ENCODE measurements around the gene PTCH2.
"Not testable (repeated sequence)": the region's sequence is repeated elsewhere in the genome, so short reads cannot be mapped to it uniquely, and the experiment has no call there.

Gene PTCH2

GRCh38 chr1:44851308-44851707 is 8.3 kb upstream of the PTCH2 start:
- peaks cover 13% of the 10 kb centered on the region for H3K4me1 Mint-ChIP-seq (ENCODE audit: low read depth)
- no peaks in the 10 kb centered on the region for H3K27me3 Mint-ChIP-seq
- H3K9me3 Mint-ChIP-seq (ENCODE audit: low read depth) = no peaks in the 10 kb centered on the region
- no peak overlapping the region for H3K4me3 Mint-ChIP-seq
- H3K27ac Mint-ChIP-seq = no peak overlapping the region
- H3K36me3 Mint-ChIP-seq = peaks cover 21% of the 10 kb centered on the region

DNA sequence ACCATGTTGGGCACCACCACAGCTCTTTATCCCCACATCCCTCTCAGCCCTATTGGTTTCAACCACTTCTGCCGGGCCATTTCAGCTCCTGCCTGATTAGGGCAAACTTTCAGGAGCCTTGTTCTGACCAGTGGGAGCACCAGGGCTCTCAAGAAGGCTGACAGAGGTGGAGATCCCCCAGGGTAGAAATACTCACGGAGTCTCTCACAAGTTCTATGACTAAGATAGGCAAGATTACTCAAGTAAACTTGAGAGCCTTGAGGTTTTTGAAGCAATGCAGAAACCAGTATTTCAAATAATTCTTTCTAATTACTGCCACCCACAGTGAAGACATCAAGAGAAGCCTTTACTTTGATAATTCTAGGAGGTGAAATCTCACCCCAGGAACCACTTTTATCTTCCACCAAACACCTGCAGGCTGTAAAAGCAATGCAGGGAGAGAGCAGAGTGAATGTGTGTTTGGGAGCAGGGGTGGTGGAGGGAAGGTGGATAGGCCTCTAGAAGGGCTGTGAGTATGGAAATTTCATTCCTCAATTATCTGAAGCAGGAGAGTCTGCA is 6.6 kb upstream of the PTCH2 start:
- Mint-ChIP-seq H3K36me3 (peaks cover 13% of the 10 kb centered on the region), H3K4me3 (no peak overlapping the region), H3K27me3 (no peaks in the 10 kb centered on the region), H3K9me3 (ENCODE audit: low read depth) (no peaks in the 10 kb centered on the region), H3K4me1 (ENCODE audit: low read depth) (peaks cover 13% of the 10 kb centered on the region), H3K27ac (no peak overlapping the region)

- Mint-ChIP-seq H3K4me3 (no peak overlapping the region), H3K27me3 (no peaks in the 10 kb centered on the region)
These were observed 5.6 kb upstream of the PTCH2 start for GRCh38 chr1:44848456-44849181.

GRCh38 chr1:44847845-44848244 is 4.8 kb upstream of the PTCH2 start:
- H3K27ac Mint-ChIP-seq = no peak overlapping the region

More at GRCh38 chr1:44848456-44849181, 5.6 kb upstream of the PTCH2 start:
- no peak overlapping the region for H3K27ac Mint-ChIP-seq
- H3K4me1 Mint-ChIP-seq (ENCODE audit: low read depth) = peaks cover 15% of the 10 kb centered on the region
- no peaks in the 10 kb centered on the region for H3K9me3 Mint-ChIP-seq (ENCODE audit: low read depth)
- peaks cover 10% of the 10 kb centered on the region for H3K36me3 Mint-ChIP-seq

GRCh38 chr1:44846985-44847384 is 3.9 kb upstream of the PTCH2 start:
- H3K27me3 Mint-ChIP-seq = no peaks in the 10 kb centered on the region
- peaks cover 5% of the 10 kb centered on the region for H3K36me3 Mint-ChIP-seq
- no peak overlapping the region for H3K4me3 Mint-ChIP-seq
- H3K4me1 Mint-ChIP-seq (ENCODE audit: low read depth) = peaks cover 20% of the 10 kb centered on the region
- H3K9me3 Mint-ChIP-seq (ENCODE audit: low read depth) = no peaks in the 10 kb centered on the region
- no peak overlapping the region for H3K27ac Mint-ChIP-seq

More at GRCh38 chr1:44847845-44848244, 4.8 kb upstream of the PTCH2 start:
- Mint-ChIP-seq H3K4me3 (no peak overlapping the region), H3K4me1 (ENCODE audit: low read depth) (peaks cover 15% of the 10 kb centered on the region), H3K36me3 (peaks cover 9% of the 10 kb centered on the region), H3K9me3 (ENCODE audit: low read depth) (no peaks in the 10 kb centered on the region), H3K27me3 (no peaks in the 10 kb centered on the region)

- H3K9me3 Mint-ChIP-seq (ENCODE audit: low read depth) = no peaks in the 10 kb centered on the region
- H3K27me3 Mint-ChIP-seq = no peaks in the 10 kb centered on the region
- peaks cover 2% of the 10 kb centered on the region for H3K36me3 Mint-ChIP-seq
- peak overlapping the region; percentile 28 for H3K27ac Mint-ChIP-seq
- peaks cover 8% of the 10 kb centered on the region for H3K4me1 Mint-ChIP-seq (ENCODE audit: low read depth)
- peak overlapping the region; percentile 69 for H3K4me3 Mint-ChIP-seq
These were observed 579 bp downstream of the PTCH2 start for GRCh38 chr1:44842486-44842861.

DNA sequence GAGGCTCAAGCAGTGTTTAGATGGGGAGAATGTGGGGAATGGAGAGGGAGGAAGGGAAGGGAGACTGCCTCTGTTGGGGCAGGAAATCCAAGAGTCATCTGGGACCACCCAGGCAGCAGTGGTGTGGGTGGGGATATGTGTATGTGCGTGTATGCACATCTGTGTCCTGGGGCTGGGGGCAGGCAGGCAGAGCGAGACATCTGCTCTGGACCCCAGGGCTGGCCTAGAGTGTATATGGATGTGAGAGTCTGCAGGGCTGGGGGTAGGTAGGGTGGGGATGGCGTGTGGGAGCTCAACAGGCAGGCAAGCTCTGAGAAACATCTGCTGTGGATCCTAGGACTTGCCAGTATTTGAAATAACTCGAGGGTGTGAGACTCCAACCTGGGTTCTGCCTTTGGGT is 3.5 kb downstream of the PTCH2 start:
- no peak overlapping the region for H3K4me3 Mint-ChIP-seq
- no peak overlapping the region for H3K27ac Mint-ChIP-seq
- H3K27me3 Mint-ChIP-seq = no peaks in the 10 kb centered on the region
- H3K36me3 Mint-ChIP-seq = no peaks in the 10 kb centered on the region
- peaks cover 15% of the 10 kb centered on the region for H3K4me1 Mint-ChIP-seq (ENCODE audit: low read depth)
- no peaks in the 10 kb centered on the region for H3K9me3 Mint-ChIP-seq (ENCODE audit: low read depth)

DNA sequence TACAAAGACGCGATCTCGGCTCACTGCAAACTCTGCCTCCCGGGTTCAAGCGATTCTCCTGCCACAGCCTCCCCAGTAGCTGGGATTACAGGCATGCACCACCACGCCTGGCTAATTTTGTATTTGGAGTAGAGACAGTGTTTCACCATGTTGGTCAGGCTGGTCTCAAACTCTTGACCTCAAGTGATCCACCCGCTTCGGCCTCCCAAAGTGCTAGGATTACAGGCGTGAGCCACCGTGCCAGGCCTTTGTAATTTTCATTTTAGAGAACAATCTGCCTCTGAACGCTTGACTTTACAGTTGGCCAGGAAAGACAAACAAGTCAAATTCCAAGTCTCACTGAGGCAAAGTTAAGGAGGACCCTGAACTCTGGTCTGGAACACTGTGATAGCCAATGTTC is 4.8 kb downstream of the PTCH2 start:
- not testable (repeated sequence) for H3K9me3 Mint-ChIP-seq (ENCODE audit: low read depth)

DNA sequence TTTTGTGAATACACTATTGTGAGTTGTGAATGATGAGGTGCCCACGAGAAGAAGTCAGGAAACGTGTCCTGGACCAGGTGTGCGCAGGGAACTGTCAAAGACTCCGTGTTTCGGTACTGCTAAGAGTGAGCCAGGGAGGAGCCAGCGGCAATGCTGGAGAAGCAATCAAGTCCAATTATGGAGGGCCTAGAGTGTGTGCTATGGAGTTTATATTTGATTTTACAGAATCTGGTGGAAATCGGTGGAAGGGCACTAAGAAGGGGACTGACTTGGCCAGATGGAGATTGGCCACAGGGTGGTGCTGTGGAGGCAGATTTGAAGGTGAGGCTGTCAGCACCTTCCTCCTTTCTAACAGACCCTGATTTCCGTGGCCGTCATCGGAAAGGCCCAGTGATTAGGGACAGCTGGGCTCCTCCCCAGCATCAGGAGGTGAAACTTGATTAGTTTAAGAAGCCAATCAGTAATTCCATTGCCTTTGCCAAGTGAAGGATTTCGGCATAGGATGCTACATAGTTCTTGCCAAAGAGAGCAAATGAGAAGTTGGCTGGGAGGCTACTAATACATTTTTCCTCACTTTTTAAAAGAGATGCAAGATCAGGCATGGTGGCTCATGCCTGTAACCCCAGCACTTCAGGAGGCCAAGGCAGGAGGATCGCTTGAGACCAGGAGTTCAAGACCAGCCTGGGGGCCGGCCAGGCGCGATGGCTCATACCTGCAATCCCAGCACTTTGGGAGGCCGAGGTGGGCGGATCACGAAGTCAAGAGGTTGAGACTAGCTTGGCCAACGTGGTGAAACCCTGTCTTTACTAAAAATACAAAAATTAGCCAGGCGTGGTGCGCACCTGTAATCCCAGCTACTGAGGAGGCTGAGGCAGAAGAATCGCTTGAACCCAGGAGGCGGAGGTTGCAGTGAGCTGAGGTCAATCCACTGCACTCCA is 7.0 kb downstream of the PTCH2 start:
- Mint-ChIP-seq H3K27me3 (no peaks in the 10 kb centered on the region), H3K9me3 (ENCODE audit: low read depth) (no peaks in the 10 kb centered on the region), H3K4me1 (ENCODE audit: low read depth) (peaks cover 7% of the 10 kb centered on the region), H3K27ac (no peak overlapping the region), H3K36me3 (no peaks in the 10 kb centered on the region), H3K4me3 (peak overlapping the region; percentile 20)

More for the DNA sequence above, 4.8 kb downstream of the PTCH2 start:
- H3K27ac Mint-ChIP-seq, H3K4me3 Mint-ChIP-seq, H3K36me3 Mint-ChIP-seq, H3K27me3 Mint-ChIP-seq: not testable (repeated sequence)
- peaks cover 13% of the 10 kb centered on the region for H3K4me1 Mint-ChIP-seq (ENCODE audit: low read depth)

DNA sequence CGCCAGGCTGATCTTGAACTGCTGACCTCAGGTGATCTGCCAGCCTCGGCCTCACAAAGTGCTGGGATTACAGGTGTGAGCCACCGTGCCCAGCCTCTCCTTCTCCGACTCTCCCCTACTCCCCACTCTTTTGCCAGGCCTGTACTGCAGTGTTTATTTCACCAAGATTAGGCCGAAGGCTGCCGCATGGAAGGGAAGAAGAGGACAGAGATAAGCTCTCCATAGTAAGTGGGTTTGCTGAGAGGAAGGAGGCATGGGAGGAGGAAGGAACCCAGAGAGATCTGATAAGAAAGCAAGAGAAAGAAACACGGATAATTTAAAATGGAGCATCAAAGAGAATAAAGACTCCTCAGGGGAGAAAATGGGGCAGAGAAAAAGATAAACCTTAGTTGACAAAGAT is 8.7 kb downstream of the PTCH2 start:
- Mint-ChIP-seq H3K36me3 (no peaks in the 10 kb centered on the region), H3K4me3 (no peak overlapping the region), H3K27ac (no peak overlapping the region), H3K27me3 (no peaks in the 10 kb centered on the region), H3K9me3 (ENCODE audit: low read depth) (no peaks in the 10 kb centered on the region), H3K4me1 (ENCODE audit: low read depth) (peaks cover 7% of the 10 kb centered on the region)

GRCh38 chr1:44832056-44832705 is 10.9 kb downstream of the PTCH2 start:
- Mint-ChIP-seq H3K27ac (no peak overlapping the region), H3K4me3 (no peak overlapping the region), H3K4me1 (ENCODE audit: low read depth) (peaks cover 7% of the 10 kb centered on the region), H3K36me3 (no peaks in the 10 kb centered on the region), H3K9me3 (ENCODE audit: low read depth) (no peaks in the 10 kb centered on the region), H3K27me3 (no peaks in the 10 kb centered on the region)

- H3K9me3 Mint-ChIP-seq (ENCODE audit: low read depth) = no peaks in the 10 kb centered on the region
- H3K4me1 Mint-ChIP-seq (ENCODE audit: low read depth) = peaks cover 7% of the 10 kb centered on the region
- H3K27me3 Mint-ChIP-seq = no peaks in the 10 kb centered on the region
- no peaks in the 10 kb centered on the region for H3K36me3 Mint-ChIP-seq
- H3K4me3 Mint-ChIP-seq = no peak overlapping the region
- no peak overlapping the region for H3K27ac Mint-ChIP-seq
These were observed 11.5 kb downstream of the PTCH2 start for GRCh38 chr1:44831516-44831915.

DNA sequence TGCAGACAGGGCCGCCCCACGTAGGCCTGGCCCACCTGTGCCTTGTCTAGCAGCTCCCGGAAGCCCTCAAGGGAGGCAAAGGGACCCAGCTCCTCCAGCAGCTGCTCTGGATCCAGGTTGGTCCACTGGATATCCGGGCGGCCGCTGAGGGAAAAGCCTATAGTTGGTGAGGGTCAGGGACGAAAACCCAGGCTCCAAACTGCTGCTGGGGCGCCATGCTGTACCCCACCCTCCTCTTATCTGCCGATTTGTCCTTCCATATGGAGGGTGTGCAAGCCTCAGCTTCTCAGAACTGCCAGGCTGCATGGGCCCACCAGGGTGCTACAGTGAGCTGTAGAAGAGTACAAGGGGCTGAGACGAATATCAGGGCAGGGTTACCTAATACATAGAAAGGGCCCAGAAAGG is 12.2 kb downstream of the PTCH2 start:
- H3K4me3 Mint-ChIP-seq = no peak overlapping the region
- no peak overlapping the region for H3K27ac Mint-ChIP-seq
- H3K27me3 Mint-ChIP-seq = no peaks in the 10 kb centered on the region
- no peaks in the 10 kb centered on the region for H3K9me3 Mint-ChIP-seq (ENCODE audit: low read depth)
- H3K4me1 Mint-ChIP-seq (ENCODE audit: low read depth) = peaks cover 5% of the 10 kb centered on the region
- no peaks in the 10 kb centered on the region for H3K36me3 Mint-ChIP-seq

GRCh38 chr1:44829506-44830384 is 13.3 kb downstream of the PTCH2 start:
- H3K4me1 Mint-ChIP-seq (ENCODE audit: low read depth) = no peaks in the 10 kb centered on the region
- H3K9me3 Mint-ChIP-seq (ENCODE audit: low read depth) = no peaks in the 10 kb centered on the region

More at GRCh38 chr1:44829506-44830384, 13.3 kb downstream of the PTCH2 start:
- Mint-ChIP-seq H3K36me3 (no peaks in the 10 kb centered on the region), H3K27ac (no peak overlapping the region), H3K27me3 (no peaks in the 10 kb centered on the region), H3K4me3 (no peak overlapping the region)
